Stimulated activated CD4-positive, alpha-beta T cell treated with anti-CD3 and anti-CD28 coated beads, TNF-alpha, amount 100 ng/mL, for 1 hour (primary cell): ENCODE results near the gene MYH14.

ENCODE experiments used
- DNase-seq, 3 donors: peaks; one replicate each; pipeline ENCODE4 v3.0.0-alpha.2; 2020; ENCODE audit warnings: low read depth in 3 of 3, low spot score in 1 of 3

The MYH14 gene

DNA sequence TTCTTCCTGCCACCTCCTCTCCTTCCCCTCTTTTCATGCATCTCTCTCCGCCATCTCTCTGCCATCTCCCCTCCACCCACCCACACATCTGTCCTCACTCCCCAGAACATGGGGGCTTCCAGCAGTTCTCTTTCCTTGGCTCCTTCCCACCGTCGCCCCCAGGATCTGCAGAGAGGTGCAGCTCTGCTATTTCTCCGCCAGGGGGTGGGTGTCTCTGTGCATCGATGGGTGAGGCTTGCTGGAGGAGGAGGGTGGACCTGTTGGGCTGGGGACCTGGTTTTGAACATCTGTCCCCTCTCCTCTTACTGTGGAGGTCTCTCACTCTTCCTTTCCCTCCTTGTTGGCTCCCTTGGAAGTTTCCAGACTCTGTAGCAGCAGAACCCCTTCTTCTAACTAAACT is 51.7 kb downstream of the MYH14 start:
- no peak for DNase-seq

DNA sequence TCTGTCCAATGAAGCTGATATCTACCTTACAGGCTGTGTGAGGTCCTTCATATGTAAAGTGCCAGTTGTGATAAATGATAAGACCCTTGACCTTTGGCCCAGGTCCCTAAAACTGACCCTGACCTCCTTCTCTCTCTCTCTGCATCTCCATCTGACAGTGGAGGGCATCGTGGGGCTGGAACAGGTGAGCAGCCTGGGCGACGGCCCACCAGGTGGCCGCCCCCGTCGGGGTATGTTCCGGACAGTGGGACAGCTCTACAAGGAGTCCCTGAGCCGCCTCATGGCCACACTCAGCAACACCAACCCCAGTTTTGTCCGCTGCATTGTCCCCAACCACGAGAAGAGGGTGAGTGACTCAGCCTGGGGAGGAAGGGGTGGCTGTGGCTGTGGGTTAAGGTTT is 53.7 kb downstream of the MYH14 start:
- DNase-seq, result no peak

DNA sequence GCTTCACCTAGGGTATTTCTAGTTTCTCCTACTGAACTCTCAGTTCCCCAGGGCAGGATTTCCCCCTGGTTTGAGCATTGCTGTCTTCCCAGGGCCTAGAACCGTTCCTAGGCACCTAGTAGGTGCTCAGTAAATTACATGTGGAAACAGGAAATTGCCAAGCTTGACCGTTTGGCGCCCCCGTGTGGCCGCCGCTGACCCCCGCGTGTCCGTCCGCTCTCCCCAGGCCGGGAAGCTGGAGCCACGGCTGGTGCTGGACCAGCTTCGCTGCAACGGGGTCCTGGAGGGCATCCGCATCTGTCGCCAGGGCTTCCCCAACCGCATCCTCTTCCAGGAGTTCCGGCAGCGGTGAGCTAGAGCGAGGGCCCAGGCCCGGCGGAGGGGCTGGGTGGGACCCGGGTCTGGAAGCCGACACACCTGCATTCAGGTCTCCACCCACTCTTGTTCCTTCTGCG is 55.5 kb downstream of the MYH14 start:
- no peak for DNase-seq

DNA sequence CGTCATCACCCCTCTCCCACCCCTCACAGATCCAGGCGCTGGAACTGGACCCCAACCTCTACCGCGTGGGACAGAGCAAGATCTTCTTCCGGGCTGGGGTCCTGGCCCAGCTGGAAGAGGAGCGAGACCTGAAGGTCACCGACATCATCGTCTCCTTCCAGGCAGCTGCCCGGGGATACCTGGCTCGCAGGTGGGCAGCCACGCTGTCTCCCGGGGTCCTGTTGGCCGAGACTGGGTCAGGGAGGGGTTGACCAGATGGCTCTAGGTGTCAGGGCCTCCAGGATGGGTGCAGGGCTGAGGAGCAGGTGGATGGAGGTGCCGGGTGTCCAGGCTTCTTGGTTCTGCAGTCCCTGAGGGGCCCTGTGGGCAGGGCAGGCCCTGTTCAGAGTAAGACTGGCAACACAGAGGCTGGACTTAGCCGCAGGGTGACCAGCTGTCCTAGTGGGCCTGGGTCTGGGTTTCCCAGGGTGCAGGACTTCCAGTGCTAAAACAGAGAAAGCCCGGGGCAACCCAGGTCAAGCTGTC is 58.1 kb downstream of the MYH14 start:
- DNase-seq, result no peak

DNA sequence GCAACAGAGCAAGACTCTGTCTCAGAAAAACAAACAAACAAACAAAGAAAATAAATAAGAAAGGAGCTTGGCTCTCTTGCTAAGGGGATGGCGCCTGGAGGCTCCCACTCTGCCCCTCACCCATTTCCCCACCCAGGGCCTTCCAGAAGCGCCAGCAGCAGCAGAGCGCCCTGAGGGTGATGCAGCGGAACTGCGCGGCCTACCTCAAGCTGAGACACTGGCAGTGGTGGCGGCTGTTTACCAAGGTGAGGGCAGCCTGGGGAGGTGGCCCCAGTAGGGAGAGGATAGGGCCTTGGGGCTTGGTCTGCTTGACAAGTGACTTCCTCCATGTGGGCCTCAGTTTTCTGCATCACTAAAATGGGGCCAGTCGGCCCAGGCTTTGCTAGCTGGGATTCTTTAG is 59.8 kb downstream of the MYH14 start:
- no peak for DNase-seq

DNA sequence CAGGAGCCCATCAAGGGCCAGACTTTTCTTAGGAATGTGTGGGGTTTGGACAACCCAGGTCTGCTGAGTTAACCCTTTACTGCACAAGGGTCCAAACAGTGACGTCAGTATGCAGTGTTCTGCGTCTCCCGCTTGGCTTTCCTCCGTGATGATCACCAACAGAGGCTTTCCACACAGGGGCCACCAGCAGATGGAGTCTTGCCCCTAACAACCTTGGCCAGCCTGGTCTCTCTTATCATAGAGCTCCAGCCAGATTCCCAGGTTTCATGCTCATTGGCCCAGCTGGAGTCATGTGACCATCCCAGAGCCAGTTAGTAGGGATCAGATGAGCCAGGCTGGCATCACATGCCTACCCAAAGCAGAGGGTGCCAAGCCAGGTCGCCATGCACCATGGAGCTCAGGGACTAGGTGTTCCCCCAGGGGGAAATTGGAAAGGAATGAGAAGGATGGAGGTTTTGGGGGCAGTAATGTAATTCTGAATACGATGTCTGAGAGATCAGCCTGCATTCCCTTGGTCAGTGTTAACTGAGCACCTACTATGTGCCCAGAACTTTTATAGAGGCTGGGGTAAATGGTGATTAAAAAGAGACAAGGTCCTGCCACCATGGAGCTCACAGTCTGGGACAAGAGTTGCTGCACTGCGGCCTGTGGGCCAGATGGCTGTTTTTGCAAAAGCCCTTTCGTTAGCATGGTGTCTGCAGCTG is 61.2 kb downstream of the MYH14 start:
- no peak for DNase-seq

DNA sequence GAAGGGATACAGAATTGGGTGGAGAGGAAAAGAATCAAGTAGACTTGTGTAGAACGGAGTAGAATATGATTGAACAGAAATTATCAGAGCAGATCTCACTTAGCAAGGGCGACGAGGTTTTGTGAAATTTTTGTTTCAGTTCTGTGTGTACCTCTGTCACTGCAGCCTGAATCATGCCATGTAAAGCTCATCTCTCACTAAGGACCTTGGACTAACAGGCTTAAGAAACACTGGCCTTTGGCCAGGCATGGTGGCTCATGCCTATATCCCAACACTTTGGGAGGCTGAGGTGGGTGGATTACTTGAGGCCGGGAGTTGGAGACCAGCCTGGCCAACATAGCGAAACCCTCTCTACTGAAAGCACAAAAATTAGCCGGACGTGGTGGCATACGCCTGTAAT is 62.6 kb downstream of the MYH14 start:
- DNase-seq, result no peak

DNA sequence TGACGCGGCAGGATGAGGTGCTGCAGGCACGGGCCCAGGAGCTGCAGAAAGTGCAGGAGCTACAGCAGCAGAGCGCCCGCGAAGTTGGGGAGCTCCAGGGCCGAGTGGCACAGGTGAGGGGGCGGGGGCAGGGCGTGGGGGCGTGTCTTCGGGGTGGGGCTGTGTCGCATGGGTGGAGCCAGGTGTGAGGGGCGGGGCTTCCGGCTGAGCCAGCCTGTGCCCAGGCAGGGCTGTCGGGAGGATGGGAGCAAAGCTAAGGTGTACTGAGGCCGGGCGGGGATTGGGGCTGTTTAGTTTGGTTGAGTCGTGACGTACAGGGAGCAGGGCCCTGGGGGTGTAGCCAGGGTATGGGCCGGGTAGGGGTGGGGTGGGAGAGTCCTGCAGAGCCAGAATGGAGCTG is 63.5 kb downstream of the MYH14 start:
- DNase-seq, result peak in 1 of 3 donors; percentile 11

DNA sequence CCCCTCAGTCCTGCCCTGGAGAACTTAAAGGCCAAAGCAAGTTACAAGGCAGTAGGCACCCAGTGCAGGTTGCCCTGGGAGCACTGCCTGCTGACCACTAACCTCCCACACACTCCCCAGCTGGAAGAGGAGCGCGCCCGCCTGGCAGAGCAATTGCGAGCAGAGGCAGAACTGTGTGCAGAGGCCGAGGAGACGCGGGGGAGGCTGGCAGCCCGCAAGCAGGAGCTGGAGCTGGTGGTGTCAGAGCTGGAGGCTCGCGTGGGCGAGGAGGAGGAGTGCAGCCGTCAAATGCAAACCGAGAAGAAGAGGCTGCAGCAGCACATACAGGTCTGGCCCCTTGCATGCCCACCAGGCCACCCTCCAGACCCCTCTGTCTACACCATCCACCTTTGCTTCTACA is 64.6 kb downstream of the MYH14 start:
- no peak for DNase-seq

DNA sequence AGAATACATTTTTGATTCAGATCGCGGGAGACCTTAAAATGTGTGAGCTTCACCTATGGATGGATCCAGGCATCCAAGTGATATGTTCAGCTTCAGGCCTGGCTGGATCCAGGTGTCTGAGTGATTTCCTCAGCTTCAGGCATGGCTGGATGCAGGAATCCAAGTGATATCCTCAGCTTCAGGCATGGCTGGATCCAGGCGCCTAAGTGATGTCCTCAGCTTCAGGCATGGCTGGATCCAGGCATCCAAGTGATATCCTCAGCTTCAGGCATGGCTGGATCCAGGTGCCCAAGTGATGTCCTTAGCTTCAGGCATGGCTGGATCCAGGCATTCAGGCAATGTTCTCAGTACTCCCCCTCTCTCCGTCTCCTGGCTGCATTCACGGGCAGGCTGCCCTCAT is 65.1 kb downstream of the MYH14 start:
- no peak for DNase-seq

DNA sequence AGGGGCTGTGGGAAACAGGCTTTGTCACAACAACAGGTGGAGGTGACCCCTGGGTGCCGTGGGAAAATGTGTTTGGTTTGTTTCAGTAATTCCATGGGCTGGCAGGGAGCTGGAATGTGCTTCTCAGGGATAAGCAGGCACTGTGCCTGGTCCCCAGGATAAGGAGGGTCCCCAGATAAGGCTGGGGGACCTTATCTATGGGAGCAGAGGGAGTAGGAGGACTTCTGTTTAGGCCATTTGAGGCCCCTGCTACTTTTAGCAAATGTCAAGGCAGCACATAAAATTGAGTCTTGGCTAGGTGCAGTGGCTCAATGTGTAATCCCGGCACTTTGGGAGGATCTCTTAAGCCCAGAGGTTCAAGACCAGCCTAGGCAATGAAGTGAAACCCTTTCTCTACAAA is 66.2 kb downstream of the MYH14 start:
- DNase-seq, result no peak

DNA sequence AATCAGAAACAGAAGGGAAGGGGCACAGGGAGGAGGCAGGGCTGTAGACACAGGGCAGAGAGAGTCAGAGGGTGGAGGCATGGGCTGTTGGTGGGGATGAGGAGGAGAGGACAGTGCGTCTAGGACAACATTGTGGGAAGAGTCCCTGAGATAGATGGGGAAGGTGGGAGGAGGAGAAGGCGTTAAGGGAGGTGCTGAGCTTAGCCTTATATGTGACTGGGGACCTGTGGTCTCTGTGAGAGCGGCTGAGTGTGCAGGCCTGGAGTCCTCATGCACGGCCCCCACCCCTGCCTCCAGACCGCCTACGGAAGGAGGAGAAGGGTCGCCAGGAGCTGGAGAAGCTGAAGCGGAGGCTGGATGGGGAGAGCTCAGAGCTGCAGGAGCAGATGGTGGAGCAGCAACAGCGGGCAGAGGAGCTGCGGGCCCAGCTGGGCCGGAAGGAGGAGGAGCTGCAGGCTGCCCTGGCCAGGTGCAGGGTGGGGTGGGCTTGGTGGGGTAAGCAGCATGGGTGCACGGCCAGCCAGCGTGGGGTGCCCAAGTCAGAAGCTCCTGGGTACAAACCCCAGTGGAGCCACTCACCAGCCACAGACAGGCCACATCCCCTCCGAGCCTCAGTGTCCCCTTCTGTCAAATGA is 69.0 kb downstream of the MYH14 start:
- DNase-seq, result no peak

DNA sequence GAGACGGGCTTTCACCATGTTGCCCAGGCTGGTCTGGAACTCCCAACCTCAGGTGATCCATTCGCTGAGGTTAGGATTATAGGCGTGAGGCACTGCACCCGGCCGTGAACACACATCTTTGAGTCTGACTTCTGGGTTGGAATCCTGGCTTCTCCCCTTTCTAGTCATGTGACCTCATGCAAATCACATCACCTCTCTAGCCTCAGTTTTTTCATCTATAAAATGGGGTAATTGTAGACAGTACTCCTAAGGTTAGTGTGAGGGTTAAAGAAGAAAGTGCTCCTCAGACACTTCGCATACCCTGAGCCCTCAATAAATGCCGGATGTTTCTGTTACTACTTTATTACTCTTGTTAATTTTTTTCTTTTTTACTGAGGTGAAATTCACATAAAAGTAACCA is 70.4 kb downstream of the MYH14 start:
- no peak for DNase-seq

DNA sequence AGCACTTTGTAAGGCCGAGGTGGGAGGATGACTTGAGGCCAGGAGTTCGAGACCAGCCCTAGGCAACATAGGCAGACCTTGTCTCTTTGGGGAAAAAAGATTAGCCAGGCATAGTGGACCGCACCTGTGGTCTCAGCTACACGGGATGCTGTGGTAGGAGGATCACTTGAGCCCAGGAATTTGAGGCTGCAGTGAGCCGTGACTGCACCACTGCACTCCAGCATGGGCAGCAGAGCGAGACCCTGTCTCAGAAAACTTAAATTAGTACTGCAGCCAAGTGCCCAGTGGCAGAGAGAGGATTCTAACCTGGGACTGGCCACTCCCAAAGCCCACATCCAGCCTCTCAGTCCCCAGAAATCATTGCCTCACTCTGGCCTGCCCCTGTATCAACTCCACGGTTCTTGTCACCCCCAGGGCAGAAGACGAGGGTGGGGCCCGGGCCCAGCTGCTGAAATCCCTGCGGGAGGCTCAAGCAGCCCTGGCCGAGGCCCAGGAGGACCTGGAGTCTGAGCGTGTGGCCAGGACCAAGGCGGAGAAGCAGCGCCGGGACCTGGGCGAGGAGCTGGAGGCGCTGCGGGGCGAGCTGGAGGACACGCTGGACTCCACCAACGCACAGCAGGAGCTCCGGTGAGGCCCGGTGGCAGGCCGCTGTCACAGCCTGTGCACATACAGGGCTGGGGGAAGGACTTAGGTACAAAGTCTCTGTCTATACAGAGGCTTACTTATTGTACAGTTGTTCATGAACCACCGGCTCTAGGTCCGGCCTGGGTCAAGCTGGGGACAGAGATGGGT is 72.4 kb downstream of the MYH14 start:
- no peak for DNase-seq

DNA sequence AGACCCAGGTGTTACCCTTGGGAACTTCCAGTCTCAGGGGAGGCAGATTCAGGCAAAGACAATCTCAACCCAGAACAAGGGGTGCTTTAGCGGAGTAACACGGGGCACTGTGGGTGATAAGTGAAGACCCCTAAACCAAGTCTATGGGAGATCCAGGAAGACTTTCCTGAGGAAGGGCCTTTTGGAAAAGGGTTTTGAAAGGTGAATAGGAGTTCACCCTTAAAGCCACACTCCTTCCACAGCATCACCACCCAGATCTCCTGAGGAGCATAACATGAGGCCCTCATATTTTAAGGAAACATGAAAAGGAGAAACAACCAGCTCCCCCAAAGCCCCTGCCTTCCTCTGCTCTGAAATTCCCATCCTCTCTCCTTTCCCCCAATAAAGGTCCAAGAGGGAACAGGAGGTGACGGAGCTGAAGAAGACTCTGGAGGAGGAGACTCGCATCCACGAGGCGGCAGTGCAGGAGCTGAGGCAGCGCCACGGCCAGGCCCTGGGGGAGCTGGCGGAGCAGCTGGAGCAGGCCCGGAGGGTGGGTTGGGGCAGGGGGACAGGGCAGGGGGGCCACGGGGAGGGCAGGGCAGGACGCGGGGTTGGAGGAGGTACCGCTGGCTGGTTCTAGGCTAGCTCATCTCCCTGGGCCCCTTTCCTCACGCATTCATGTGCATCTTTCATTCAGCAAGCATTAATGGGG is 73.1 kb downstream of the MYH14 start:
- no peak for DNase-seq

DNA sequence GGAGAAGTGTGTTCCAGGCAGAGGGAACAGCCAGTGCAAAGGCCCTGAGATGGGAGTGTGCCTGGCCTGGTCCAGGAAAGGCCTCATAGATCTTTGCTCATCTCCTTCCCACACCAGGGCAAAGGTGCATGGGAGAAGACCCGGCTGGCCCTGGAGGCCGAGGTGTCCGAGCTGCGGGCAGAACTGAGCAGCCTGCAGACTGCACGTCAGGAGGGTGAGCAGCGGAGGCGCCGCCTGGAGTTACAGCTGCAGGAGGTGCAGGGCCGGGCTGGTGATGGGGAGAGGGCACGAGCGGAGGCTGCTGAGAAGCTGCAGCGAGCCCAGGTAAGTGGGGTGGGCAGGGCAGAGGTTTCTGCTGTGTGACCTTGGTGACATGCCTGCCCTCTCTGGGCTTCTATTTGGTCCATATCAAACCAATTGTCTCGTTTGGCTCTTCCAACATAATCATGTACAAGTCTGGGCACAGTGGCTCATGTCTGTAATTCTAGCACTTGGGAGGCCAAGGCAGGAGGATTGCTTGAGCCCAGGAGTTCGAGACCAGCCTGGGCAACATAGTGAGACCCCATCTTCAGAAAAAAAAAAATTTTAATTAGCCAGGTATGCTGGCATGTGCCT is 74.7 kb downstream of the MYH14 start:
- no peak for DNase-seq

DNA sequence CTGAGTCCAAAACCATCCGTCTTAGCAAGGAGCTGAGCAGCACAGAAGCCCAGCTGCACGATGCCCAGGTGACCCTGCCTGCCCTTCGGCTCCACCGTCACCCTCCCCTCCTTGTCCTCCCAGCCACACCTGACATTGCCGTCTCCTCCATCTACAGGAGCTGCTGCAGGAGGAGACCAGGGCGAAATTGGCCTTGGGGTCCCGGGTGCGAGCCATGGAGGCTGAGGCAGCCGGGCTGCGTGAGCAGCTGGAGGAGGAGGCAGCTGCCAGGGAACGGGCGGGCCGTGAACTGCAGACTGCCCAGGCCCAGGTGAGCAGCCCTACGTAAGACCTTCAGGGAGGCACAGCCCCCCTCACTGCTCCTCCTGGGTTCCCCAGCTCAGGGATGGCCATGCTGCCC is 76.7 kb downstream of the MYH14 start:
- DNase-seq, result no peak

DNA sequence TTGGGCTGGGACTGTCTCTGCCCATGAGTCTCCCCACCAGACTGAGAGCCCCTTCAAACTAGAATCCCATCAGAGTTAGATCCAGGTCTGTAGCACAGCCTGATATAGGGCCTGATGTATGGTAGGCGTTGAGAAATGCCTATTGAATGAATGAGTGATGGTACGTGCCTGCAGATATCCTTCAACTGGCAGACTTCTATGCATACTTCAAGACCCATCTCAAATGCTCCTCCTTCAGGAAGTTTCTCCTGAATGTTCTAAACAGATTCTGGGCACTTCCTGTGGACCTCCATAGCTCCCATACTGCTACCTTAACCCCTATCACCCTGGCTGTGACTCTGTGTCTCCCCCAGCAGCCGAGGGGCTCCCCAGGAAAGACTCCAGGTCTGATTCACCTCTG is 77.6 kb downstream of the MYH14 start:
- DNase-seq, result no peak

DNA sequence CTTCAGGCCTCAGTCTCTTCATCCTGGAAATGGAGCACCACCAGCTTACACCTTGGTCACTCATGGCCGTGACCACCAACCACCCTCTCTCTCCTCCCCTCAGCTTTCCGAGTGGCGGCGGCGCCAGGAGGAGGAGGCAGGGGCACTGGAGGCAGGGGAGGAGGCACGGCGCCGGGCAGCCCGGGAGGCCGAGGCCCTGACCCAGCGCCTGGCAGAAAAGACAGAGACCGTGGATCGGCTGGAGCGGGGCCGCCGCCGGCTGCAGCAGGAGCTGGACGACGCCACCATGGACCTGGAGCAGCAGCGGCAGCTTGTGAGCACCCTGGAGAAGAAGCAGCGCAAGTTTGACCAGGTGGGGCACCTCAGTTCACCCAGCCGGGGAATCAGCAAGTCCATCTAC is 78.1 kb downstream of the MYH14 start:
- no peak for DNase-seq

DNA sequence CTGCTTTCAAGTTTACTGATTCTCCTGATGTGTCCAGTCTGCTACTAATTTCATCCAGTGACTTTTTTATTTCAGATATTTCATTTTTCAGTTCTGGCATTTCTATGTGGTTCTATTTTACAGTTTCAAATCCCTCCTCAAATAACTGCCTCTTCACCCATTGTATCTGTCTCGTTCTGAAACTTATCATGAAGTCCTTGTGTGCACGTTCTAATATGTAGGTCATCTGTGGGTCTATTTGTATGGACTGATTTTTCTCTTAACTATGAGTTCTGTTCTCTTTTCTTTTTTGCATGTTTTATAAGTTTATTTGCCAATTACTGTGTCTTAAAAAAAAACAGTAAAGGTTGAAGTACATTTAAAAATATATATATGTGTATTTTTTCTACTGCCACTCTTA is 82.4 kb downstream of the MYH14 start:
- DNase-seq, result no peak

DNA sequence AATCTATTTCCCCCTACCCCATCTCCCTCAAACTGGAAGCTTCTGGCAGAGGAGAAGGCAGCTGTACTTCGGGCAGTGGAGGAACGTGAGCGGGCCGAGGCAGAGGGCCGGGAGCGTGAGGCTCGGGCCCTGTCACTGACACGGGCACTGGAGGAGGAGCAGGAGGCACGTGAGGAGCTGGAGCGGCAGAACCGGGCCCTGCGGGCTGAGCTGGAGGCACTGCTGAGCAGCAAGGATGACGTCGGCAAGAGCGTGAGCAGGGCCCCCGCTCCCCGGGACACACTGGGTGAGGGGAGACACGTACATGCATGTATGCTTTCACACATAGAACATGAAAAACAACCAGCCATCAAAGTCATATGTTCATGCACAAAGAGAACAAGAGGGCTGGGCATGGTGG is 83.0 kb downstream of the MYH14 start:
- no peak for DNase-seq
